Peyer's patch (tissue), 4 donors: ENCODE results near the gene CD300LB. TPM values are rescaled to one million over a fixed set of nuclear protein-coding genes. Genes with fewer than 3 reads are reported as not detected.
"Not testable (repeated sequence)": the region's sequence is repeated elsewhere in the genome, so short reads cannot be mapped to it uniquely, and the experiment has no call there.

Experiments used
- DNase-seq, 3 donors: peaks; one replicate each; pipeline ENCODE4 v3.0.0-alpha.2; 2017 to 2019
- H3K27ac ChIP-seq, 4 donors: fragments of 200-600 bp; sonication (generic); one replicate each; pipeline ENCODE4 v1.5.1; 2016 to 2019
- H3K27me3 ChIP-seq, 2 donors: fragments of 200-600 bp; sonication (generic); one replicate each; pipeline ENCODE4 v1.5.1; 2019
- H3K36me3 ChIP-seq, 3 donors: fragments of 200-600 bp; sonication (generic); one replicate each; pipeline ENCODE4 v1.5.1; 2016 to 2019
- H3K4me1 ChIP-seq, 4 donors: fragments of 200-600 bp; sonication (generic); one replicate each; pipeline ENCODE4 v1.5.1; 2016 to 2019
- H3K4me3 ChIP-seq, 4 donors: fragments of 200-600 bp; sonication (generic); 1 replicate in 3 of 4; 2 replicates in 1 of 4; pipeline ENCODE4 v1.5.1; 2016 to 2019; ENCODE audit warnings: mild to moderate bottlenecking in 1 of 4
- H3K9me3 ChIP-seq, 4 donors: fragments of 200-600 bp; sonication (generic); one replicate each; pipeline ENCODE4 v1.5.1; 2016 to 2019; ENCODE audit warnings: mild to moderate bottlenecking in 1 of 4
- POLR2A ChIP-seq, 2 donors: fragments of 450-650 bp; IDR thresholded peaks; one replicate each; pipeline ENCODE4 v1.5.1; 2017; ENCODE audit warnings: antibody characterized with exemption in 2 of 2, mild to moderate bottlenecking in 2 of 2, moderate library complexity in 2 of 2
- total RNA-seq, 4 donors: library from RNA; depleted of rRNA; stranded (reverse); fragments of >200 nt; gene quantifications; one replicate each; pipeline ENCODE4 v1.1.0, GENCODE V29; 2016
- TF ChIP-seq, protein P1 (sequence below), 6 experiments: fragments of 450-650 bp in 4 of 6; fragments of 200-600 bp in 2 of 6; sonication (generic) in 1 of 6; IDR thresholded peaks; one replicate each; pipeline ENCODE4 v1.5.1; 2017 to 2019; ENCODE audit warnings: antibody characterized with exemption in 6 of 6, mild to moderate bottlenecking in 3 of 6, moderate library complexity in 1 of 6

The CD300LB gene
- total RNA-seq: not detected

DNA sequence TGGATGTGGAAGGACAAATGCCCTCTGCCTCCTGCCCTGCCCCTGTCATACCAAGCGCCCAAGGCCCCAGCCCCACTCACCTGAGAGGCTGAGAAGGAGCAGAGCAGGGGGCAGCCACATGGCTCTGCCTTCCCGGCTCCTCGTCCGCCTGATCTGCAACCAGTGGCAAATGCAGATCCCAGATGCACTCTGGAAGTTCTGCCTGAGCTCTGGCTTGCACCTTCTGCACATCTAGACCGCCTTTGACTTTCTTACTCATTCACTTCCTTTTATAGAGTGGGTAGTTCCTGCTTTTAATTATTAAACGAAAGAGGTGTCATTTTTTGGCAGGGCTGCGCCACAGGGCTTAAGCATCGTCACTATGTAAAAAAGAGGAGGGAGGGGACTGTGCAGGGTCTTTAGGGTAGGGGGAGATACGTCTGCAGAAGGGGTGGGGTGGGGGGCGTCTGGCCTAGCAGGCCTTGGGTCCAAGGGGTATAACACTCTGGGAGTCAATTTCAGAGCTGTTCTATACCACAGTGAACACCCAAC is at the start of gene CD300LB:
CD300LB (minus strand) TSS at position 245 of the 531 bp plus-strand sequence; CDS start at position 120, 125 bp downstream.
- no peaks in the 10 kb centered on the region for H3K27me3 ChIP-seq
- TF ChIP-seq POLR2A (IDR thresholded peaks at IDR 0.05): no peak
- TF ChIP-seq, protein P1, sequence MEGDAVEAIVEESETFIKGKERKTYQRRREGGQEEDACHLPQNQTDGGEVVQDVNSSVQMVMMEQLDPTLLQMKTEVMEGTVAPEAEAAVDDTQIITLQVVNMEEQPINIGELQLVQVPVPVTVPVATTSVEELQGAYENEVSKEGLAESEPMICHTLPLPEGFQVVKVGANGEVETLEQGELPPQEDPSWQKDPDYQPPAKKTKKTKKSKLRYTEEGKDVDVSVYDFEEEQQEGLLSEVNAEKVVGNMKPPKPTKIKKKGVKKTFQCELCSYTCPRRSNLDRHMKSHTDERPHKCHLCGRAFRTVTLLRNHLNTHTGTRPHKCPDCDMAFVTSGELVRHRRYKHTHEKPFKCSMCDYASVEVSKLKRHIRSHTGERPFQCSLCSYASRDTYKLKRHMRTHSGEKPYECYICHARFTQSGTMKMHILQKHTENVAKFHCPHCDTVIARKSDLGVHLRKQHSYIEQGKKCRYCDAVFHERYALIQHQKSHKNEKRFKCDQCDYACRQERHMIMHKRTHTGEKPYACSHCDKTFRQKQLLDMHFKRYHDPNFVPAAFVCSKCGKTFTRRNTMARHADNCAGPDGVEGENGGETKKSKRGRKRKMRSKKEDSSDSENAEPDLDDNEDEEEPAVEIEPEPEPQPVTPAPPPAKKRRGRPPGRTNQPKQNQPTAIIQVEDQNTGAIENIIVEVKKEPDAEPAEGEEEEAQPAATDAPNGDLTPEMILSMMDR (IDR thresholded peaks at IDR 0.05): no peak
- no peak within 1 kb of the TSS for H3K4me3 ChIP-seq
- no peaks in the 10 kb centered on the region for H3K36me3 ChIP-seq
- no peaks in the 10 kb centered on the region for H3K4me1 ChIP-seq
- DNase-seq: peak; percentile 14 to 40 (median 15)
- H3K27ac ChIP-seq: peak within 1 kb of the TSS in 2 of 4 donors; percentile 25 to 42
- H3K9me3 ChIP-seq: no peaks in the 10 kb centered on the region

GRCh38 chr17:74579900-74580299 is 48.6 kb upstream of the CD300LB start:
- no peak for DNase-seq
- no peak for TF ChIP-seq POLR2A (IDR thresholded peaks at IDR 0.05)
- TF ChIP-seq, protein P1 (IDR thresholded peaks at IDR 0.05): no peak
- Histone ChIP-seq H3K4me1 (no peaks in the 10 kb centered on the region), H3K4me3 (no peak overlapping the region), H3K27me3 (no peaks in the 10 kb centered on the region), H3K36me3 (no peaks in the 10 kb centered on the region), H3K27ac (no peak overlapping the region), H3K9me3 (no peaks in the 10 kb centered on the region)

- Histone ChIP-seq H3K4me1 (no peaks in the 10 kb centered on the region), H3K9me3 (no peaks in the 10 kb centered on the region), H3K27me3 (no peaks in the 10 kb centered on the region), H3K36me3 (no peaks in the 10 kb centered on the region), H3K27ac (no peak overlapping the region), H3K4me3 (no peak overlapping the region)
- TF ChIP-seq POLR2A (IDR thresholded peaks at IDR 0.05): no peak
- TF ChIP-seq, protein P1 (IDR thresholded peaks at IDR 0.05): no peak
- no peak for DNase-seq
These were observed 47.7 kb upstream of the CD300LB start for GRCh38 chr17:74578979-74579378.

GRCh38 chr17:74574489-74575142 is 43.3 kb upstream of the CD300LB start:
- Histone ChIP-seq H3K4me3 (no peak overlapping the region), H3K9me3 (no peaks in the 10 kb centered on the region), H3K4me1 (no peaks in the 10 kb centered on the region), H3K36me3 (no peaks in the 10 kb centered on the region), H3K27me3 (no peaks in the 10 kb centered on the region), H3K27ac (no peak overlapping the region)
- no peak for TF ChIP-seq POLR2A (IDR thresholded peaks at IDR 0.05)
- TF ChIP-seq, protein P1 (IDR thresholded peaks at IDR 0.05): no peak
- DNase-seq: no peak

DNA sequence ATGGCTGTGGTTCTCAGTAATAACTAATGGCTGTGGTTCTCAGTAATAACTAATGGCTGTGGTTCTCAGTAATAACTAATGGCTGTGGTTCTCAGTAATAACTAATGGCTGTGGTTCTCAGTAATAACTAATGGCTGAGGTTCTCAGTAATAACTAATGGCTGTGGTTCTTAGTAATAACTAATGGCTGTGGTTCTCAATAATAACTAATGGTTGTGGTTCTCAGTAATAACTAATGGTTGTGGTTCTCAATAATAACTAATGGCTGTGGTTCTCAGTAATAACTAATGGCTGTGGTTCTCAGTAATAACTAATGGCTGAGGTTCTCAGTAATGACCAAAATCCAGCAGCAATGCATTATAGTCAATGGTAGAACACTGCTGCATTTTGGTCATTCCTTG is 42.4 kb upstream of the CD300LB start:
- not testable (repeated sequence) for H3K4me3 ChIP-seq, H3K9me3 ChIP-seq, H3K4me1 ChIP-seq, H3K36me3 ChIP-seq, H3K27me3 ChIP-seq, H3K27ac ChIP-seq, DNase-seq

- no peaks in the 10 kb centered on the region for H3K4me1 ChIP-seq
- no peaks in the 10 kb centered on the region for H3K36me3 ChIP-seq
- no peak overlapping the region for H3K4me3 ChIP-seq
- no peak for DNase-seq
- no peak for TF ChIP-seq POLR2A (IDR thresholded peaks at IDR 0.05)
- TF ChIP-seq, protein P1 (IDR thresholded peaks at IDR 0.05): no peak
- H3K27me3 ChIP-seq: no peaks in the 10 kb centered on the region
- H3K9me3 ChIP-seq: no peaks in the 10 kb centered on the region
- H3K27ac ChIP-seq: no peak overlapping the region
These were observed 41.9 kb upstream of the CD300LB start for GRCh38 chr17:74573169-74573568.
